Mucosa of gallbladder (tissue), 1 donor: ENCODE data around the gene GPR31. TPM values are rescaled to one million over a fixed set of nuclear protein-coding genes. Genes with fewer than 3 reads are reported as not detected.
"Not testable (repeated sequence)": the region's sequence is repeated elsewhere in the genome, so short reads cannot be mapped to it uniquely, and the experiment has no call there.

Source experiments
- DNase-seq: peaks from one replicate; pipeline ENCODE4 v3.0.0-alpha.2; 2020; ENCODE audit warnings: low spot score
- total RNA-seq: library from RNA; stranded (reverse); gene quantifications from one replicate; pipeline ENCODE4 v1.2.1, GENCODE V29; 2021
- donor health status: DM: no; HTN: no; CAD: no.

Gene GPR31
- total RNA-seq, 1 donor from 2014 or later = not detected

- DNase-seq = not testable (repeated sequence)
Observed at GRCh38 chr6:167167699-167168098, 9.9 kb upstream of the GPR31 start.

- no peak for DNase-seq
Observed at GRCh38 chr6:167165858-167166471, 8.2 kb upstream of the GPR31 start.

- DNase-seq = no peak
Observed at GRCh38 chr6:167164261-167164660, 6.5 kb upstream of the GPR31 start.

- DNase-seq = no peak
Observed at GRCh38 chr6:167163476-167164011, 5.8 kb upstream of the GPR31 start.

GRCh38 chr6:167162591-167162990 lies 4.8 kb upstream of the GPR31 start:
- DNase-seq = no peak

GRCh38 chr6:167161851-167162467 lies 4.2 kb upstream of the GPR31 start:
- DNase-seq = no peak

GRCh38 chr6:167157414-167157813 lies 366 bp downstream of the GPR31 start:
- no peak for DNase-seq

GRCh38 chr6:167154895-167155294 lies 2.9 kb downstream of the GPR31 start:
- no peak for DNase-seq

- DNase-seq = no peak
Observed at GRCh38 chr6:167154291-167154690, 3.5 kb downstream of the GPR31 start.

- no peak for DNase-seq
Observed at GRCh38 chr6:167153521-167153959, 4.2 kb downstream of the GPR31 start.

- no peak for DNase-seq
Observed at GRCh38 chr6:167152862-167153261, 4.9 kb downstream of the GPR31 start.

- no peak for DNase-seq
Observed at GRCh38 chr6:167151648-167152047, 6.1 kb downstream of the GPR31 start.

GRCh38 chr6:167150941-167151549 lies 6.7 kb downstream of the GPR31 start:
- DNase-seq = no peak

GRCh38 chr6:167148997-167149396 lies 8.8 kb downstream of the GPR31 start:
- no peak for DNase-seq

GRCh38 chr6:167148021-167148420 lies 9.8 kb downstream of the GPR31 start:
- DNase-seq = no peak

- DNase-seq = no peak
Observed at GRCh38 chr6:167146977-167147376, 10.8 kb downstream of the GPR31 start.

GRCh38 chr6:167146135-167146534 lies 11.6 kb downstream of the GPR31 start:
- DNase-seq = no peak

GRCh38 chr6:167145461-167145860 lies 12.3 kb downstream of the GPR31 start:
- DNase-seq = no peak

- no peak for DNase-seq
Observed at GRCh38 chr6:167143041-167143440, 14.7 kb downstream of the GPR31 start.

- DNase-seq = no peak
Observed at GRCh38 chr6:167142433-167142761, 15.4 kb downstream of the GPR31 start.

GRCh38 chr6:167141667-167142432 lies 15.9 kb downstream of the GPR31 start:
- DNase-seq = peak; percentile 51
